NCI-H1694 (cell line): Measurements from ENCODE around the gene CADM2.

Experiments used
- DNase-seq: peaks from one replicate; lab custom pipeline; 2025; lab: John Stamatoyannopoulos, UW

The CADM2 gene

GRCh38 chr3:85800676-85801075, 841.9 kb downstream of the CADM2 start:
- DNase-seq: no peak

GRCh38 chr3:85801955-85802354, 843.2 kb downstream of the CADM2 start:
- DNase-seq: no peak

GRCh38 chr3:85808755-85809154, 850.0 kb downstream of the CADM2 start:
- DNase-seq: no peak

- DNase-seq: no peak
These were observed 862.5 kb downstream of the CADM2 start for GRCh38 chr3:85821130-85821756.

- no peak for DNase-seq
These were observed 877.2 kb downstream of the CADM2 start for GRCh38 chr3:85835857-85836440.

GRCh38 chr3:85837402-85837801, 878.6 kb downstream of the CADM2 start:
- no peak for DNase-seq

- DNase-seq: no peak
These were observed 880.1 kb downstream of the CADM2 start for GRCh38 chr3:85838921-85839320.

- no peak for DNase-seq
These were observed 883.3 kb downstream of the CADM2 start for GRCh38 chr3:85842081-85842480.

- no peak for DNase-seq
These were observed 888.2 kb downstream of the CADM2 start for GRCh38 chr3:85846940-85847339.

- DNase-seq: no peak
These were observed 892.3 kb downstream of the CADM2 start for GRCh38 chr3:85851071-85851470.

- no peak for DNase-seq
These were observed 895.0 kb downstream of the CADM2 start for GRCh38 chr3:85853805-85854204.

GRCh38 chr3:85862893-85863455, 904.2 kb downstream of the CADM2 start:
- no peak for DNase-seq

GRCh38 chr3:85864896-85865295, 906.1 kb downstream of the CADM2 start:
- no peak for DNase-seq

GRCh38 chr3:85867072-85867471, 908.3 kb downstream of the CADM2 start:
- DNase-seq: no peak

GRCh38 chr3:85875589-85875988, 916.8 kb downstream of the CADM2 start:
- DNase-seq: no peak

GRCh38 chr3:85877631-85878030, 918.8 kb downstream of the CADM2 start:
- DNase-seq: no peak

- DNase-seq: no peak
These were observed 923.1 kb downstream of the CADM2 start for GRCh38 chr3:85881833-85882393.

- DNase-seq: no peak
These were observed 931.3 kb downstream of the CADM2 start for GRCh38 chr3:85890043-85890555.

- no peak for DNase-seq
These were observed 944.6 kb downstream of the CADM2 start for GRCh38 chr3:85903434-85903833.

- no peak for DNase-seq
These were observed 954.2 kb downstream of the CADM2 start for GRCh38 chr3:85912980-85913379.

GRCh38 chr3:85922374-85922773, 963.6 kb downstream of the CADM2 start:
- no peak for DNase-seq

- DNase-seq: no peak
These were observed 971.9 kb downstream of the CADM2 start for GRCh38 chr3:85930718-85931117.

- DNase-seq: no peak
These were observed 974.5 kb downstream of the CADM2 start for GRCh38 chr3:85933326-85933725.
